Gastrocnemius medialis (tissue), 4 donors: Measurements from ENCODE around the gene ZNF683.

Experiments used
- POLR2A ChIP-seq, 2 donors: fragments of 450-650 bp; IDR thresholded peaks; one replicate each; pipeline ENCODE4 v1.6.1; 2017; ENCODE audit warnings: antibody characterized with exemption in 2 of 2, mild to moderate bottlenecking in 2 of 2, moderate library complexity in 2 of 2
- TF ChIP-seq, protein P1 (sequence below), 5 experiments: fragments of 450-650 bp in 3 of 5; fragments of 200-600 bp in 2 of 5; sonication (generic) in 2 of 5; IDR thresholded peaks in 4 of 5; conservative IDR thresholded peaks in 1 of 5; 1 replicate in 4 of 5; 2 replicates in 1 of 5; pipeline ENCODE4 v1.5.1; 2016 to 2019; ENCODE audit warnings: antibody characterized with exemption in 5 of 5, mild to moderate bottlenecking in 3 of 5, moderate library complexity in 3 of 5

DNA sequence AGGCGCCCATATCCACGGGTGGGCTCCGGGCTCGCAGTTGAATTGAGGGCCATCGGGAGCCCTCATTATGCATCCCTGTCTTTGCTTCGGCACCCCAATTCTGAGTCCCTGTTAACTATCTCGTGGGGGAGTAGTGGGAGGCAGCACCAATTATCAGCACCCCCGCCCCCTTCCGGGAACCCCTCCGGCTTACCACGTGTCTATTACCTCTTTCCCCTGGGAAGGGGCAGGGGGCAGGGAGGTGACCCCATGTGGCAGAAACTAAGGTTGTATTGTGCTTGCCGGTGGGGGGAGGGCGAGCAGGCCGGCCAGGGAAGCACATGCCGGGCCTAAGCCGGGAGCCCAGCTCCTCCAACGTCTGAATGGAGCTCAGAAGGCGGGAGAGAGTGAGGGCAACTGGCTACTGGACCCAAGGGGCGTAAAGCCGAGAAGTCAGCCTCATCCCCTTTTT lies 39.1 kb upstream of the ZNF683 start:
- TF ChIP-seq, protein P1, sequence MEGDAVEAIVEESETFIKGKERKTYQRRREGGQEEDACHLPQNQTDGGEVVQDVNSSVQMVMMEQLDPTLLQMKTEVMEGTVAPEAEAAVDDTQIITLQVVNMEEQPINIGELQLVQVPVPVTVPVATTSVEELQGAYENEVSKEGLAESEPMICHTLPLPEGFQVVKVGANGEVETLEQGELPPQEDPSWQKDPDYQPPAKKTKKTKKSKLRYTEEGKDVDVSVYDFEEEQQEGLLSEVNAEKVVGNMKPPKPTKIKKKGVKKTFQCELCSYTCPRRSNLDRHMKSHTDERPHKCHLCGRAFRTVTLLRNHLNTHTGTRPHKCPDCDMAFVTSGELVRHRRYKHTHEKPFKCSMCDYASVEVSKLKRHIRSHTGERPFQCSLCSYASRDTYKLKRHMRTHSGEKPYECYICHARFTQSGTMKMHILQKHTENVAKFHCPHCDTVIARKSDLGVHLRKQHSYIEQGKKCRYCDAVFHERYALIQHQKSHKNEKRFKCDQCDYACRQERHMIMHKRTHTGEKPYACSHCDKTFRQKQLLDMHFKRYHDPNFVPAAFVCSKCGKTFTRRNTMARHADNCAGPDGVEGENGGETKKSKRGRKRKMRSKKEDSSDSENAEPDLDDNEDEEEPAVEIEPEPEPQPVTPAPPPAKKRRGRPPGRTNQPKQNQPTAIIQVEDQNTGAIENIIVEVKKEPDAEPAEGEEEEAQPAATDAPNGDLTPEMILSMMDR (IDR thresholded peaks at IDR 0.05 in 4 of 5, conservative IDR thresholded peaks at IDR 0.05 in 1 of 5): no peak
- no peak for TF ChIP-seq POLR2A (IDR thresholded peaks at IDR 0.05)
